ENCODE measurements around the gene CAPN11.

CAPN11 gene

DNA sequence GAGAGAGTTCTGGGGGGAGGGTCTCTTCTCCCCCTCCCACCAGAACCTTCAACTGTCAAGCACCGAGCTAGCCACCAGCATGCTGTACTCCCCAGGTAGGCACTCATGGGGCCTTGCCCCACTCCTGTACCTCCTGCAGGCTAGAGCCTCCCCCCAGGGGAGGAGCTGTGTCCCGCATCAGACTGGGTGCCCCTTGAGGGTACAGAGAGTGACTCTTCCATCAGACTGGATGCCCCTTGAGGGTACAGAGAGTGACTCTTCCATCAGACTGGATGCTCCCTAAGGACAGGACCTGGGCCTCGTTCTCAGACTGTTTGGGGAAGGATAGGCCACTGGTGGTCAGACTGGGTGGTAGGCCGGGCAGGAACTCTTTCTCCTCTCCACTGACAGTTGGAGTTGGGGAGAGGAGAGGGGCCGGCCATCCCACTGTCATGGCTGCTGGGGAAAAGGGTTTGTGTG lies at the start of gene CAPN11:
Gene CAPN11, plus strand, starts transcription at position 51 of the 459 bp plus-strand sequence. Its CDS starts 29 bp downstream, at position 80.
- TF ChIP-seq, protein P1, sequence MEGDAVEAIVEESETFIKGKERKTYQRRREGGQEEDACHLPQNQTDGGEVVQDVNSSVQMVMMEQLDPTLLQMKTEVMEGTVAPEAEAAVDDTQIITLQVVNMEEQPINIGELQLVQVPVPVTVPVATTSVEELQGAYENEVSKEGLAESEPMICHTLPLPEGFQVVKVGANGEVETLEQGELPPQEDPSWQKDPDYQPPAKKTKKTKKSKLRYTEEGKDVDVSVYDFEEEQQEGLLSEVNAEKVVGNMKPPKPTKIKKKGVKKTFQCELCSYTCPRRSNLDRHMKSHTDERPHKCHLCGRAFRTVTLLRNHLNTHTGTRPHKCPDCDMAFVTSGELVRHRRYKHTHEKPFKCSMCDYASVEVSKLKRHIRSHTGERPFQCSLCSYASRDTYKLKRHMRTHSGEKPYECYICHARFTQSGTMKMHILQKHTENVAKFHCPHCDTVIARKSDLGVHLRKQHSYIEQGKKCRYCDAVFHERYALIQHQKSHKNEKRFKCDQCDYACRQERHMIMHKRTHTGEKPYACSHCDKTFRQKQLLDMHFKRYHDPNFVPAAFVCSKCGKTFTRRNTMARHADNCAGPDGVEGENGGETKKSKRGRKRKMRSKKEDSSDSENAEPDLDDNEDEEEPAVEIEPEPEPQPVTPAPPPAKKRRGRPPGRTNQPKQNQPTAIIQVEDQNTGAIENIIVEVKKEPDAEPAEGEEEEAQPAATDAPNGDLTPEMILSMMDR (IDR thresholded peaks at IDR 0.05; ENCODE audit: insufficient read depth, low read depth, low read length, missing control alignments) = no peak
- no peak within 1 kb of the TSS for H3K4me3 ChIP-seq (ENCODE audit: low read depth, low read length)
- DNase-seq (ENCODE audit: low read depth) = no peak

DNA sequence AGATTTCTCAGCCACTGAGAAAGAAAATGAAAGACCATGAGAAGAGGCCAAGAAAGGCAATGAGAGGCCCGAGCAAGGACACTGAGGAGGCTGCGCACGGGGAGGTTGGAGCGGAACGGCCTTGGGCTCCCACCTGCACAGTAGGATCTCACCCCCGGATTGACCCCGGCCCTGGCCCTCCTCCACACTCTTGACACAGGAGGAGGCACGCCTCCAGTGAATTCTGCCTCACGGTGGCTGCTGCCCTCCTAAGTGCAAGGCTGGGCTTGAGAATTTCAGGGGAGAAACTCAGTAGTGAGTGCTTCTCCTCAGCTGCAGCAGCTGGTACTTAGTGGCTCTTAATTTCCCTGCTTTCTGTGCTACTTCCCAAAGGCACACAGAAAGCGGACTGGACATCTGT lies 49.4 kb upstream of the CAPN11 start:
- DNase-seq (ENCODE audit: low read depth) = no peak
- TF ChIP-seq, protein P1 (IDR thresholded peaks at IDR 0.05; ENCODE audit: insufficient read depth, low read depth, low read length, missing control alignments) = no peak
- H3K4me3 ChIP-seq (ENCODE audit: low read depth, low read length) = no peak overlapping the region

DNA sequence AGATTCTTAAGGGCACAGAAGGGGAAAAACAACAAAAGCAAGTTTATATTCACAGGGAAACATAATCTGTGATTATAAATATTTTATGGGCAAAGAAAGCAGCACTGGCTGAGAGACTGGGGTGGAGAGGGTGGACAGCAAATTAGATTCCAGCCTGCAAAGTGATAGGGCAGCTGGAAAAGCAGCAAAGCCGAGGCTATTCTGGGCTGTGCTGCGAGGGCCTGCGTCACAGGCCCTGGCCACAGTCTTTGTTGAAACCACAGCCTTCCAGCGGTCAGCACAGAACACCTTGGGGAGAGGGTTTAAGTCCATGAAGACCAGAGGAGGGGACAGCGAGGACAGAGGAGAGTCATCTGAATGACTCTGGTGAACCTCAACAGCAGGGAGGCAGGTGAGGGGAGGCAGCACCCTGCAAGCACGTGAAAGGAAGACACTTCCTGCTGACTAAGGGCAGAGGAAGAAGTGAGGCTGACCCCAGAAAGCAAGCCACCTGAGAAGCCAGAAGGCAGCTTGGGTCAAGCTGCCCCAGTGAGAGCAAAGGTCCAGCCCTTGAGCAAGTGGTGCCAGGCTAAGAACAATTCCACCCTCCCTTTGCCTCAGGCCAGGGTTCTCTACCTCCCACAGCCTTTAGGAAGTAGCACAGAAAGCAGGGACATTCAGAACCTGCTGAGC lies 48.5 kb upstream of the CAPN11 start:
- no peak overlapping the region for H3K4me3 ChIP-seq (ENCODE audit: low read depth, low read length)
- TF ChIP-seq, protein P1 (IDR thresholded peaks at IDR 0.05; ENCODE audit: insufficient read depth, low read depth, low read length, missing control alignments) = no peak
- no peak for DNase-seq (ENCODE audit: low read depth)

DNA sequence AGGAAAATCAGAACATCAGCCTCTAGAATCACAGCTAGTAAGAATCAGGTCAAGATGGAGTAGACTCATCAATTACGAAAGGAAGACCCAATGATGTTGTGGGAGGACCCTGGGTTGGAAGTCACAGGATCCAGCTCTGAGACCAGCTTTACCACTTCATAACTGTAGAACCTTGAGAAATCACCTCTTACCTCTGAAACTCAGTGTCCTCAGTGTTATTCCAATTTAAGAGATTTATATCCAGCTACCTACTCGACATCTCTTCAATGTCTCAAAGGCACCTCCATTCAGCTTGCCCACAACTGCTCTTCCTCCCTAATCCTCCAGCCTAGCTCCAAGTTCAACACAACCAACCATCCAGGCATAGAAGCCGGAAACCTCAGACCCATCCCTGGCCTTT lies 47.7 kb upstream of the CAPN11 start:
- TF ChIP-seq, protein P1 (IDR thresholded peaks at IDR 0.05; ENCODE audit: insufficient read depth, low read depth, low read length, missing control alignments) = no peak
- H3K4me3 ChIP-seq (ENCODE audit: low read depth, low read length) = no peak overlapping the region
- no peak for DNase-seq (ENCODE audit: low read depth)

DNA sequence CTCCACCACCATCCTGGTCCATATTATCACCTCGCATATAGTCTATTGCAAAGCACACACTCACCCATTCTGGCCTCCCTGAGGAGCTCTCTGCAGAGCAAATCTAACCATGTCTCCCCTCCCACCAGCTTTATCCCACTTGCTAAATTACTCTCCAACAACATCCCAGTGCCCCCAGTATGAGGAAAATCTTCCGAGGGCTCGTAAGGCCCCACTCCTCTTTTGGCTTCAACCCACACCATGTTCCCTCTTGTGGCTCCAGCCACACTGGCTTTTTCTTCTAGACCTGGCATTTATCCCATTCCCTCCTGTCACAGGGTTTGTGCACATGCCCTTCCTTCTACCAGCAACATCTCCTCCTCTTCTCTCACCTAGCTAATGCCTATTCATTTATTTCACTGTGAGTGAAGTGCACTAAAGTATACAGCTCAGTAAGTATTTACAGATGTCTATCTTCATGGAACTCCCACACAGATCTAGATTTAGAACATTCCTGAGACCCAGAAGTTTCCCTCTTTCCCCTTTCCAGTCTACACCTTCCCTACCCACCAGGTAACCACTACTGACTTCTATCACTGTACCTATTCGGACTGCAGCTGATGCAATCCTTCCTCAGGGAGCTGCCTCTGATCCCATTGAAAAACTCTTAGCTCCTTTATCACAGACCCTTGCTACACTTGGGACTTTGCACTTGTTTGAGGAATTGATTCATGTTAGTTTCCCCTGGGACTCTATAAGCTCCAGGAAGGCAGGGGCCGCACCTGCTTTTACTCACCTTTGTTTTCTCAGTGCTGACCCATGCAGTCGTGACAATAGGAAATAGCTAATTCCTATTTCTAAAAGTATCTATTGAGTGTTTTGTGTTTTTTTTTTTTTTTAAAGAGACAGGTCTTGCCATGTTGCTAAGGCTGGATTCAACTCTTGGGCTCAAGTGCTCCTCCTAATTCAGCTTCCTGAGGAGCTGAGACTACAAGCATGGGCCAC lies 46.9 kb upstream of the CAPN11 start:
- DNase-seq (ENCODE audit: low read depth) = no peak
- no peak overlapping the region for H3K4me3 ChIP-seq (ENCODE audit: low read depth, low read length)
- TF ChIP-seq, protein P1 (IDR thresholded peaks at IDR 0.05; ENCODE audit: insufficient read depth, low read depth, low read length, missing control alignments) = no peak

DNA sequence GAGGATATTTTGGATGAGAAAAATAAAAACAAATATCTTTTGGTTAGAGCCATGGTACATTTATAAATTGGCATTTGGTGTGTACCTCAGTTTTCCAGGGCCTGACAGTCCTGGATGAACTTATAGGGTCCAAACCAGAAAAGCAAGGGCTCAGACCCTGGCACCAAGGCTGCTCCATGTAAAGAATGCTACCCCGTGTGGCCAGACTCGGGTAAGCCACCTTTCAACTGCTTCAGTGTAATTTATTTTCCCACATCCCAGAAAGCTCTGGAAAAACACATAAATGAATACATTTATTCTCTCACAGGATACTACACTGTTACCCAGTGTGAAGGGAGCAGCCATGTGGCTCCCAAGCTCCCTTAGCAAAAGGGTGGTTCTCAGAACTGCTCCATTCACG lies 45.2 kb upstream of the CAPN11 start:
- TF ChIP-seq, protein P1 (IDR thresholded peaks at IDR 0.05; ENCODE audit: insufficient read depth, low read depth, low read length, missing control alignments) = peak; percentile 13
- DNase-seq (ENCODE audit: low read depth) = no peak
- no peak overlapping the region for H3K4me3 ChIP-seq (ENCODE audit: low read depth, low read length)

Data from GM12865 (cell line).